Brain pericyte (primary cell): ENCODE results near the gene ZNF827.

Source experiments
- DNase-seq: peaks from one replicate; pipeline ENCODE4 v3.0.0-alpha.2; 2012; ENCODE audit warnings: low read depth, low spot score

ZNF827 gene

GRCh38 chr4:145804116-145804515 is 134.5 kb downstream of the ZNF827 start:
- no peak for DNase-seq

- DNase-seq: no peak
Observed at GRCh38 chr4:145799223-145799622, 139.4 kb downstream of the ZNF827 start.

GRCh38 chr4:145797278-145797677 is 141.3 kb downstream of the ZNF827 start:
- DNase-seq: no peak

GRCh38 chr4:145796346-145796745 is 142.3 kb downstream of the ZNF827 start:
- no peak for DNase-seq

- DNase-seq: no peak
Observed at GRCh38 chr4:145795521-145795920, 143.1 kb downstream of the ZNF827 start.

- DNase-seq: no peak
Observed at GRCh38 chr4:145792429-145792828, 146.2 kb downstream of the ZNF827 start.

GRCh38 chr4:145791988-145792387 is 146.6 kb downstream of the ZNF827 start:
- no peak for DNase-seq

GRCh38 chr4:145788755-145789154 is 149.9 kb downstream of the ZNF827 start:
- DNase-seq: no peak

GRCh38 chr4:145786830-145787229 is 151.8 kb downstream of the ZNF827 start:
- no peak for DNase-seq

- DNase-seq: no peak
Observed at GRCh38 chr4:145786261-145786660, 152.4 kb downstream of the ZNF827 start.

GRCh38 chr4:145785391-145786008 is 153.1 kb downstream of the ZNF827 start:
- no peak for DNase-seq

- no peak for DNase-seq
Observed at GRCh38 chr4:145784036-145784435, 154.6 kb downstream of the ZNF827 start.

- DNase-seq: no peak
Observed at GRCh38 chr4:145782756-145783155, 155.9 kb downstream of the ZNF827 start.

- no peak for DNase-seq
Observed at GRCh38 chr4:145781351-145781750, 157.3 kb downstream of the ZNF827 start.

- DNase-seq: no peak
Observed at GRCh38 chr4:145779319-145779801, 159.3 kb downstream of the ZNF827 start.

- DNase-seq: no peak
Observed at GRCh38 chr4:145776208-145776607, 162.4 kb downstream of the ZNF827 start.

- no peak for DNase-seq
Observed at GRCh38 chr4:145775406-145775805, 163.2 kb downstream of the ZNF827 start.

GRCh38 chr4:145774473-145774872 is 164.2 kb downstream of the ZNF827 start:
- DNase-seq: no peak

- DNase-seq: no peak
Observed at GRCh38 chr4:145773581-145774234, 164.9 kb downstream of the ZNF827 start.

- no peak for DNase-seq
Observed at GRCh38 chr4:145772347-145772746, 166.3 kb downstream of the ZNF827 start.

GRCh38 chr4:145770124-145770523 is 168.5 kb downstream of the ZNF827 start:
- no peak for DNase-seq

- DNase-seq: no peak
Observed at GRCh38 chr4:145769450-145770037, 169.1 kb downstream of the ZNF827 start.

GRCh38 chr4:145766273-145766672 is 172.3 kb downstream of the ZNF827 start:
- no peak for DNase-seq
